ENCODE data around the gene TP53BP2.
"Not testable (repeated sequence)": the region's sequence is repeated elsewhere in the genome, so short reads cannot be mapped to it uniquely, and the experiment has no call there.

TP53BP2 gene

DNA sequence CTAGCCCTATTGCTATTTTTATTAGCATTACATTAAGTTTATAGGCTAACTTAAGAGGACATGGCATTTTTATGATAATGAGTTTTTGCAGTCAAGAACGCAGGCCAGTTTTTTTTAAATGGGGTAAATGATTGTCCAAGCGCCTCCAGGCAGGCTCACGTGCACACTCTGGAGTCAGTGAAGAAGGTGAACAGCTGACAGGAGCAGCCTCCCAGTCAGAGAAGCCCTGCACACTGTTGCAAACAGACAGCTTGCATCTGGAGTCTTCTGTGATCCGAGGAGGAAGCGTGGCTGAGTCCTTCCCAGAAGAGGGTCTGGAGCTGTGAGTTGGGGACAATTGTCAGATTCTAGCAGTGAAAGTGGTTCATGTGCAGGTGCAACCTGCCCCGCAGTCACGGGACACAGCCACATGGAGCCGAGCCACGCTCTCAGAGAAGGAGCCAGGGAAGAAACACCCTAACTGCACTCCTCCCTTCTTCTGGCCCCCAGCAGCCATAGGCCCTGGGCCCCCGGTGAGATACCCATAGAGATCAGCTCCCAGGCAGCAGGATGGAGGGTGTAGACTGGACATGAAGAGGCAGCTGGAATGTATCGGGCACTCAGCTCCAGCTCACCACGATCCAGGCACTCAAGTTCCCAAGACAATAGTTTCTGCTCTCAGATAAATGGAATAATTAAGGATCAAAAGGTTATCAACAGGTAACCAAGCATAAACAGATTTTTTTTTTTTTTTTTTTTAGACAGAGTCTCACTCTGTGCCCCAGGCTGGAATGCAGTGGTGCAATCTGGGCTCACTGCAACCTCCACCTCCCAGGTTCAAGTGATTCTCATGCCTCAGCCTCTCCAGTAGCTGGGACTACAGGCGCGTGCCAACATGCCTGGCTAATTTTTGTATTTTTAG, 107.0 kb downstream of the TP53BP2 start:
- no peak for DNase-seq

GRCh38 chr1:223737342-223737741, 108.4 kb downstream of the TP53BP2 start:
- DNase-seq: no peak

DNA sequence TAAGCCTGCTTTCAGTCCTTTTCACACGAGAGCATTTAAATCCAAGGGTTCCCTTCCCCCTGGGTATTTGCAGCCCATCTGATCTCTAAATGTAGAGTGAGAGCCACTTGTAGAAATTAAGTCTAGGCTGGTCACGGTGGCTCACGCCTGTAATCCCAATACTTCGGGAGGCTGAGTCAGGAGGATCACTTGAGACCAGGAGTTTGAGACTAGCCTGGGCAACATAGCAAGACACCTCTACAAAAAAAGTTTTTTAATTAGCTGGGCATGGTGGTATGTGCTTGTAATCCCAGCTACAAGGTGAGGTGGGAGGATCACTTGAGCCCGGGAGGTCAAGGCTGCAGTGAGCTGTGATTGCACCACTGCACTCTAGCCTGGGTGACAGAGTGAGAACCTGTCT, 109.1 kb downstream of the TP53BP2 start:
- DNase-seq: not testable (repeated sequence)

GRCh38 chr1:223733898-223734852, 111.6 kb downstream of the TP53BP2 start:
- DNase-seq: no peak

GRCh38 chr1:223732993-223733798, 112.6 kb downstream of the TP53BP2 start:
- no peak for DNase-seq

DNA sequence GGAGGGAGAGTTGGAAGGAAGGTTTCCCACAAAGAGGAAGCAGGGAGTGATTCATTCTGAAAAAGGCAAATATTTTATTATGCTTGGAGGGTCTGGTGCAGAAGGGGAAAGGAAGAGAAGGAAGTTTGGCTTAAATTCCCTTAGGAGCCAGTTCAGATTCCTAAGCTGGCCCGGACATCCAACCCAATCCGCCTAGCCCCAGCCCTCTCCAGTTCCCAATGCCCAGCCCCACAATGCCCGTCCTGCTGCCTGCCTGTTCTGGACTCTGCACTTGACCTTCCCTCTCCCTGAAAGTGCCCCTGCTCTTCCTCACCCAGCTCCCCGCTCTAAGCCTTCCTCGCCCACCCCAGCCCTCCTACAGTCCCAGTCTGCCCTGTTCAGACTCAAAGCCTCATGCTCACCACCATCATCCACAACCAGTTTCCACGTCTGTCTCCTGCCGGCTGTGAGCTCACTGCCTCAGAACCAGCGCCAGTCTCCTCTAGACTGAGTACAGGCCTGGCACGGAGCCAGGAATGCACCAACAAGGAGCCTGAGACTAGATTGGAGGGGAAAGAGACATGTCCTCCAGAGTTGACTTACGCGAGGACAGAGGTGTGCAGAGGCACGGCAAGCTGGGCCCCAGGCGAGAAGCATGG, 114.5 kb downstream of the TP53BP2 start:
- no peak for DNase-seq

DNA sequence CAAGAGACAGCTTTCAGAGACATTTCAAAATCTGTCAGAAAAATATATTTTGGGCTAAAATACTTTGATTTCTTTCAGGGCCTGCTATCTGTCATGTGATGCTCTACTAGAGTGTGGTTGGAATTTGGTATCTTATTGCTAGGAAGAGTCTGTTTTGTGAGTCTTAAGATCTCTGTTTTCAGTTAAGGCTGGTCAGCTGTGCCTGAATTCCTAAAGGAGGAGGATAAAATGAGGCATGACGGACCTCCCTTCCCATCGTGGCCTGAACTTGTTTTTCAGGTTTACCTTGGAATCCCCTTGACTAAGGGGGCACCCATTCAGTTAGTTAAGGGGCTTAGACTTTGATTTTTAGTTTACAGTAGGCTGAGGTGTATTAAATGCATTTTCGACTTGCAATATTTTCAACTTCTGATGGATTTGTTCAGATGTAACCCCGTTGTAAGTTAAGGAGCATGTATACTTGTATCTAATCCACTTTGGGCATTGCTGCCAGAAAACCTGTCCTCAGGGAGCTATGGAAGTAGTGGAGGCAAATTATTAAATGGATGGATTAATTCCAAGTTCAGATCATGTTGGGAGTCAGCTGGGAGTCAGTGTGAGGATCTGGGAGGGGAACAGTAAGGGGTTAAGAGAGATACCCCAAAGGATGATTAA, 115.1 kb downstream of the TP53BP2 start:
- DNase-seq: no peak

GRCh38 chr1:223729906-223730305, 115.8 kb downstream of the TP53BP2 start:
- no peak for DNase-seq

Measured in activated naive CD4-positive, alpha-beta T cell (primary cell).